NCI-H146 treated with DMSO at 0.1 percent for 48 hours (cell line): Measurements from ENCODE around the gene ZNF454.

Source experiments
- DNase-seq: peaks from one replicate; lab custom pipeline; 2025; ENCODE audit not compliant: unreplicated experiment; lab: John Stamatoyannopoulos, UW

ZNF454 gene

DNA sequence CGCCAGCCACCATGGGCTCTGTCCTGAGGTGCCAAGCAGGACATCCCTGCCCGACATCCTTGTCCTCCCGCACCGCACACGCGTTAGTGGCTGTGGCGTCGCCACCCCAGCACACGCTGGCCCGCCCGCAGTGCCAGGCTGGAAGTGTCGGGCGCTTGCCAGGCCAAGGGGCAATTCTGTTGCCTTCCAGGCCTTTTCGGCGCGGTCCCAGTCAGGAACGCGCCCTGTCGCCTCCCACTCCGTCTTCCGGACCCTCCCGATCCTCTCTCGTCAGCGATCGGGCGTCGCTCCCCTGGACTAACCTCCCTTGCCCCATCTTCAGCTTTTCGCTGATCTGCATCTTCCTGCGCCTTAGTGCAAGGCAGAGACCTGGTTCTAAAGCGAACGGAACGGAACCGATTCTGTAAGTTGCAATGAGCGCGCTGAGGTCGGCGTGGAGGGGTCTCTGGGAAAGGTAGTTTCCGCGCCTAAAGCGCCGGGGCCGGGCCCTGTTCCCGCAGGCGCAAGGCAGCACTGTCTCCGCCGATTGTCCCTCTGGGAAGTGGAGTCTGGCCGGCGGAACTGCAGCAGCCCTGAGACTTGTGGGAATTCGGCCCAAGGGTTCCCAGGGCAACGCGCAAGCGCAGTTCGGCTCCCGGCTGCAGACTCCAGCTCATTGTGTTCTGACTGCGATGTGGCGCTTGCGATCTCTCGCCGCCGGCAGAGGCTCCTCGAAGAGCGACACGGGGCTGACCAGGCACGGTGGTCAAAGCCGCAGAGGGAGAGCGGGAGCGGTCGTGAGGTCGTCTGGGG, at the start of gene ZNF454:
Gene ZNF454 (plus strand): TSS at position 630 of the 792 bp plus-strand sequence. CDS start 1,594 bp downstream, outside the sequence.
- no peak for DNase-seq

DNA sequence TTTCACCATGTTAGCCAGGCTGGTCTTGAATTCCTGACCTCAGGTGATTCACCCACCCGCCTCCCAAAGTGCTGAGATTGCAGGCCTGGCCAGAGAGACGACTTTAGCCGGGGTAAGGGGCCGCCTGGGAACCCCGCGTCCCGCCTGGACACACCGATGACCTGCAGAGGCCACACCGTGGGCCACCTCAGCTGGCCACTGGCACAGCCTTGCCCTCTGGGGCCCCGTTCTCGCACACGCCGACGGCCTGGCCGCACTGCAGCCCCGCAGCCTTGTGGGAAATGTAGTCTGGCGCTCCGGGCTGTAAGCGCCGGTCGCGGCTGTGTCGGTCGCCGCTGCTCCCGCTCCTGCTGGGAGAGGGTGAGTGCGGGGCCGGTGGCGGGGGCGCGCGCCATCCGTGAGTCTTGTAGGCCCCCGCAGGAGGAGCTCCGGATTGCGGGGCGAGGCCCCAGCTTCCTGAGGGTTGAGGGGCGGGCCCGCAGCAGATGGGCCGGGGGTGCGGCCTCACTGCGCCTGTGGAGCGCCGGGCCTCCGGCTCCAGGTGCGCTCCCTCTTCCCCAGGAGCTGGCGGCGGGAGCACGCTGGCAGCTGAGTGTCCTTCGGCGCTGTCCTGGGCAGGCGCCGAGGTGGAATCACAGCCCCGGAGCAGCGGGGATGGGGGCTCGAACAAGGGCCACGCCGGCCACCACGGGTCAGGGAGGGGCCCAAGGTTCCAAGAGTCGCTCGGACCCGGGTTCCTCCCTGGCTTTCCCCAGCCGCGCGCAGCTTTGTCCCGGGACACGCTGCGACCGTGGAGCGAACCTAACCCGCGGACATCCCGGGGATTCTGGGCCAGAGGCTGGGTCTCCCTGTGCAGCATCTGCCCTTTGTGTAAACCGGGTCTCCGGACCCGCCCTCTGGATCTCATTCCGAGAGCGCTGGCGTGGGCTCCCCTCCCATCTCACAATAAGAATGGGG, 45.1 kb upstream of the ZNF454 start, which contains the start of gene ZFP2:
Gene ZFP2 (plus strand): TSS at position 299 of the 957 bp plus-strand sequence. CDS start 35,401 bp downstream, outside the sequence.
- peak; percentile 51 for DNase-seq

GRCh38 chr5:178899289-178899688, 41.7 kb upstream of the ZNF454 start:
- DNase-seq: no peak

DNA sequence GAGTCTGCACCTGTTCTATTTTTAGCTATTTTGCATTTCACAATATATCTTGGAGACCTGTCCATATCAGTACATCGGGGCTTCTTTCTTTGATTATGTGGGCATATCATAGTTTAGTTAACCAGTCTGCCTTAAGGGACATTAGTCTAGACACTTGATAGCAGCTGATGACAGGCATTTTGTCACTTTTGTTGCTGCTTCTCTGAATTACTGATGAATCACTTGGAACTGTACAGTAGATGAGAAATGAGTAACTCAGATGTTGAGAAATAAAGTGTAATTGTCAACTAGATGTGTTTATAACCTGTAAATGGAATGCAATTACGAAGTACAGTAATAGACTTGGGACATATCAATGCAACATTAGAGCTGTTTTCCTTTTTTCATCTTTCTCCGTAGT, 38.1 kb upstream of the ZNF454 start:
- no peak for DNase-seq

- no peak for DNase-seq
These were observed 8.9 kb upstream of the ZNF454 start for GRCh38 chr5:178931846-178932760.

GRCh38 chr5:178941361-178941760, 363 bp downstream of the ZNF454 start:
- DNase-seq: no peak

- no peak for DNase-seq
These were observed 24.6 kb downstream of the ZNF454 start for GRCh38 chr5:178965465-178966055.

- DNase-seq: no peak
These were observed 40.4 kb downstream of the ZNF454 start for GRCh38 chr5:178981381-178981780.

GRCh38 chr5:178982941-178983340, 41.9 kb downstream of the ZNF454 start:
- DNase-seq: no peak

DNA sequence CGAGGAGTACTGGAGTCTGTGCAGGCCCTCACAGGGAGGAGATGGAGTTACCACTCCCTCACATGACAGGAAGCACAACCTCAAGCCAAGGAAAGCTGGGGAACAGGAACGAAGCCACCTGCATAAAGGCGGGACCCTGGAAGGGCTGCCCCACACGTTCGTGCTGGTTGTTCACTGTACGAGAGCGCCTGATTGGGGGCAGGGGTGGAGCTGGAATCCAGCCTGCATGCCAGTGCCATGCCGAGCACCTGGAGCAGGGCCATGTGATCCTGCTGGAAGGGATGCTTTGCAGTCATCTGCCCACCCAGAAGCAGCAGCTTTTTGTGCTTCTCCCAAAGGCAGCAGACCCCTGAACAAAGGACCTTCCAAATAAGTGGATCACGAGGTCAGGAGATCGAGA, 42.7 kb downstream of the ZNF454 start:
- no peak for DNase-seq

GRCh38 chr5:178984145-178985072, 43.4 kb downstream of the ZNF454 start:
- DNase-seq: no peak

- no peak for DNase-seq
These were observed 45.4 kb downstream of the ZNF454 start for GRCh38 chr5:178986326-178986960.

- no peak for DNase-seq
These were observed 47.6 kb downstream of the ZNF454 start for GRCh38 chr5:178988436-178989220.

- no peak for DNase-seq
These were observed 48.3 kb downstream of the ZNF454 start for GRCh38 chr5:178989311-178989710.

DNA sequence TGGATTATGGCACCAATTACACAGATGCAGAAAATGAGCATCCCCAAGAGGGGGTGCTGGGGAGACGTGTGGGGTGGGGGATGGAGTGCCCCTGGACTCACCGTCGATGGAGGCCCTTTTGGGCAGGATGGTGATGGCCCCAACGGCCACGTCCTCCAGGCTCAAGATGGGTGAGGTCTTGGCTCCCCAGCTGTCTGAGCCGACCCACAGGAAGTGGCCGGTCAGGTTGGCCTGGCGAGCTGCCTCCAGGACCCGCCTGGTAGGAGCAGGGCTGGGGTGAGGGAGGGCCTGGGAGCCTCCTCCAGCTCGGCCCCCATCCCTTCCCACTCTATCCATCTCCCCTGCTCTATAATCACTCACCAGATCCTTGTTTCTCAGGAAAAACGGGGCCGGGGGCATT, 49.5 kb downstream of the ZNF454 start:
- no peak for DNase-seq

GRCh38 chr5:178991190-178992145, 50.5 kb downstream of the ZNF454 start:
- DNase-seq: no peak
